GM12891 (cell line): ENCODE measurements around the gene LALBA.
"Not testable (repeated sequence)": the region's sequence is repeated elsewhere in the genome, so short reads cannot be mapped to it uniquely, and the experiment has no call there.

Experiments
- DNase-seq: peaks from one replicate; pipeline ENCODE4 v3.0.0; 2011; ENCODE audit warnings: low spot score; ENCODE audit not compliant: insufficient read length
- FAIRE-seq: peaks from 2 replicates; lab custom pipeline; 2011; peaks lifted over from hg19 to GRCh38; lab: Jason Lieb, UNC
- PAX5 ChIP-seq: IDR thresholded peaks from 2 replicates; pipeline ENCODE4 v1.6.1; 2011; ENCODE audit warnings: low read length, moderate library complexity, mild to moderate bottlenecking; ENCODE audit not compliant: insufficient read depth, severe bottlenecking
- POLR2A ChIP-seq: IDR thresholded peaks from 2 replicates; pipeline ENCODE4 v1.6.1; 2011; ENCODE audit warnings: low read depth, low read length, control low read depth
- POLR2AphosphoS5 ChIP-seq: IDR thresholded peaks from 2 replicates; pipeline ENCODE4 v1.6.1; 2011; ENCODE audit warnings: low read depth, low read length, control low read depth
- POU2F2 ChIP-seq: IDR thresholded peaks from 2 replicates; pipeline ENCODE4 v1.6.1; 2011; ENCODE audit warnings: low read depth, mild to moderate bottlenecking, control low read depth, low read length, moderate library complexity
- SPI1 ChIP-seq: IDR thresholded peaks from 2 replicates; pipeline ENCODE4 v1.6.1; 2011; ENCODE audit warnings: low read depth, low read length, control low read depth
- TAF1 ChIP-seq: IDR thresholded peaks from 2 replicates; pipeline ENCODE4 v1.6.1; 2011; ENCODE audit warnings: low read depth, low read length, control low read depth

The LALBA gene

DNA sequence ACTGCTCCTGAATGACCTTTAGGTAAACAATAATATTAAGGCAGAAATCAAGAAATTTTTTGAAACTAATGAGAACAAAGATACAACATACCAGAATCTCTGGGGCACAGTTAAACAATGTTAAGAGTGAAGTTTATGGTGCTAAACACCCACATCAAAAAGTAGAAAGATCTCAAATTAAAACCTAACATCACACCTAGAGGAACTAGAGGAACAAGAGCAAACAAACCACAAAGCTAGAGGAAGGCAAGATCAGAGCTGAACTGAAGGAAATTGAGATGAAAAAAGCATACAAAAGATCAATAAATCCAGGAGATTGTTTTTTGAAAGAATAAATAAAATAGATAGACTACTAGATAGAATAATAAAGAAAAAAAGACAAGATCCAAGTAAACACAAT, 37.2 kb downstream of the LALBA start:
- DNase-seq (no peak), FAIRE-seq (no peak)
- TF ChIP-seq POU2F2: no peak
- no peak for TF ChIP-seq PAX5
- TF ChIP-seq TAF1: no peak
- no peak for TF ChIP-seq POLR2A
- no peak for TF ChIP-seq SPI1
- no peak for TF ChIP-seq POLR2AphosphoS5

DNA sequence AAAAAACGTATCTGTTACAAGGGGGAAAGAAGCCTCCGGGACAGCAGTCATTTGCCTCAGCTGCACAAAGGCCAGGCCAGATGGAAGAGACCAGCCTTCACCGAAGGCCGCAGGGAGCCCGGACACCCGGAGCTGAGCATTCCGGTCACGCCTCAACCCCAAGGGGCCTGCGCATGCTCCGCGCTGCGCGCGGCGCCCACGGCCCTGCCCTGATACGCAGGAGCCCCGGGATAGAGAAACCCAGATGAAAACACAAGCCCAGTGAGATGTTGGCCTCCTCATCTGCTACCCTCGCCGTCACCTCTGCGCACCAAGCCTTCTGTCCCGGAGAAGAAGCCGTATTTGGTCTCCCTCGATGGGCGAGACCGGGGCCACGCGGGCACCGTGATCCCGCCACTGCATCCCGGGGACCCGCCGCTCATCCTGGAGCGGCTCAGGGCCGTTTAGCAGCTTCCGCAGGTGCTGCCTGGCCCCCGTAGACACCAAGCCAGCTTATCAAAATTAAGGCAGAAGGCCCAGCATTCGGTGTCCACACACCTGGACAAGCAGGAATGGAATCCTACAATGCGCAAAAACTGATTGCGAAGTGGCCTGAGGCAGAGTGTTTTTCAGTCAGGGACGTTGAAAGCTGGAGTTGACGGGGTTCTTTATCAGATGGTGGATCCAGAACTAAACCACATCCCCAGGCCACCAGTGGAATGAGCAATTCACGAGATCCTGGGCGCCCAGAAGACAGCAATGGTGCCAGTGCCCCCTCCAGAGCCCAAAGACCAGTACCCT, 41.8 kb downstream of the LALBA start:
- no peak for DNase-seq
- FAIRE-seq: no peak
- no peak for TF ChIP-seq TAF1
- no peak for TF ChIP-seq POLR2AphosphoS5
- no peak for TF ChIP-seq POU2F2
- TF ChIP-seq PAX5: no peak
- no peak for TF ChIP-seq POLR2A

DNA sequence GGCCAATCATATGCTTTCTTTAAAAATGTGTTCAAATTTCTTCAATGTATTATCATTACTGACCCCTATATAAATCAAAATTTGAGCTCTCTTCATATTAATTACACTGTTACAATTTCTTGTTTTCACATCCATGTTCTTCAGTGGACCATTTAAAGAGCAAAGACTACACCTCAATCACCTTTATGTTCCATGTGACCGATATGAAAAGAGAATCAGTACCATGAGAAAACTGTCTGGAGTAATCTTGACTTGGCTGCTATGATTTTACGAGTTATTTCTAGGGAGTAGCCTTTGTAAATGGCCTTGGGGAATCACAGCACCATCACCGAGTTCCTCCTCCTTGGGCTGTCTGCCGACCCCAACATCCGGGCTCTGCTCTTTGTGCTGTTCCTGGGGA, 44.5 kb downstream of the LALBA start, which contains the start of gene OR8S1:
OR8S1 (plus strand) TSS at position 301 of the 400 bp plus-strand sequence; CDS start at position 301, 0 bp downstream.
- FAIRE-seq: no peak
- TF ChIP-seq PAX5 (no peak), SPI1 (no peak), POLR2A (no peak), POU2F2 (no peak), POLR2AphosphoS5 (no peak), TAF1 (no peak)
- DNase-seq: no peak

DNA sequence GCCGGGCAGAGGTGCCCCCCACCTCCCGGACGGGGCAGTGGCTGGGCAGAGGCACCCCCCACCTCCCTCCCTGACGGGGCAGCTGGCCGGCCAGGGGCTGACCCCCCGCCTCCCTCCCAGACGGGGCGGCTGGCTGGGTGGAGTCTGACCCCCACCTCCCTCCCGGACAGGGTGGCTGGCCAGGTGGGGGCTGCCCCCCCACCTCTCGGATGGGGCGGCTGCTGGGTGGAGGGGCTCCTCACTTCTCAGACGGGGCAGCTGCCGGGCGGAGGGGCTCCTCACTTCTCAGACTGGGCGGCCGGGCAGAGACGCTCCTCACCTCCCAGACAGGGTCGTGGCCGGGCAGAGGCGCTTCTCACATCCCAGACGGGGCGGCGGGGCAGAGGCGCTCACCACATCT, 49.5 kb downstream of the LALBA start:
- DNase-seq, FAIRE-seq: not testable (repeated sequence)
